ENCODE measurements around the gene UNK. TPM values are rescaled to one million over a fixed set of nuclear protein-coding genes. Genes with fewer than 3 reads are reported as not detected.

The UNK gene
- total and polyA plus RNA-seq, 9 of the 15 experiments (the other 6 are each of a cell fraction or from before 2014, with no cell fraction given) = 12.8 to 38.6 (median 24.8) TPM

DNA sequence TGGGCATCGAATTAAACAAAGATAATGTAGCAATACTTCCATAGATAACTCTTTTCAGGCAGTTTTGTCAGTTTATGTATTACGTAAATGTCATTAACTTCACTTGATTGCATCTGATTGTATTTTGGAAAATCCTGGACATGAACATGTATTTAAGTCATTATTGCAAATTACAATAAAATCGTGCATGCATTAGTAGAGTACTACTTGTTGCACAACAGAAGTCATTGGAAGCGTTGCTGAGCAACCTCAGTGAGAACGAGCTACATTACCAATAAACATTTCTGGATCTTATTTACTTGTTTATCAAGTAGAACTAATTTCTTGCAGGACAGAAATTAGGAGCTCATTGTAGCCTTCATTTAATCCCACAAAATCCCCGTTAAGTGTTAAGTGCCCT, 6.6 kb downstream of the UNK start:
- in situ Hi-C loops (cut with MboI) = no loop called here
- H2AFZ ChIP-seq (ENCODE audit: low read depth, low read length) = no peak overlapping the region
- TF ChIP-seq MYBL2 (IDR thresholded peaks at IDR 0.05; ENCODE audit: low read depth) (no peak), MYBL2 (CRISPR knock-in tag; IDR thresholded peaks at IDR 0.05; ENCODE audit: borderline replicate concordance) (no peak), CBFB (CRISPR knock-in tag; IDR thresholded peaks at IDR 0.05) (no peak), CEBPB (tag; IDR thresholded peaks at IDR 0.05) (peak; percentile 33; the same call in 1 of the 2 replicates), CEBPG (CRISPR knock-in tag; IDR thresholded peaks at IDR 0.05) (no peak), CEBPG (tag; conservative IDR thresholded peaks at IDR 0.05 in 1 of 2, IDR thresholded peaks at IDR 0.05 in 1 of 2) (peak in 1 of 2 experiments; percentile 42; a peak in 1 of 4 replicates), ZNF699 (CRISPR knock-in tag; IDR thresholded peaks at IDR 0.05; ENCODE audit: insufficient replicate concordance) (no peak)
- POLR2A ChIA-PET = interaction anchor here (1.1 to 2.5 kb wide), 6 partner anchors 8 to 27 kb away, joined by 3 to 25 read pairs (median 6); a partner anchor contains a TSS
- intact Hi-C loops (cut with micrococcal nuclease) = no loop called here
- FAIRE-seq = no peak
- H3K4me3 ChIP-seq = no peak overlapping the region
- no peaks in the 10 kb centered on the region for H3K27me3 ChIP-seq (ENCODE audit: control insufficient read depth in 2 of 2, insufficient read depth in 2 of 2, low read length in 2 of 2)
- ATAC-seq = no peak
- no peak overlapping the region for H3K4me2 ChIP-seq (ENCODE audit: insufficient read depth, low read length)
- BruUV-seq (replicated peaks) = no TSS peak
- H3K9ac ChIP-seq (ENCODE audit: insufficient read depth in 1 of 2, low read depth in 2 of 2, low read length in 2 of 2) = no peak overlapping the region
- H3K9me1 ChIP-seq (ENCODE audit: control insufficient read depth, insufficient read depth, low read length) = no peaks in the 10 kb centered on the region
- H4K20me1 ChIP-seq (replicated peaks; ENCODE audit: control insufficient read depth, insufficient read depth, low read length) = no peaks in the 10 kb centered on the region
- no peak overlapping the region for H3K27ac ChIP-seq (ENCODE audit: extremely low read depth, low read depth, low read length)
- H3K36me3 ChIP-seq (ENCODE audit: control insufficient read depth, insufficient read depth, low read length) = peaks cover 40% of the 10 kb centered on the region; the same call in 2 of the 3 replicates
- peaks cover 12 to 14% of the 10 kb centered on the region in 2 experiments for H3K4me1 ChIP-seq (replicated peaks in 1 of 2; ENCODE audit: control insufficient read depth in 2 of 2, insufficient read depth in 2 of 2, low read length in 2 of 2)
- H3K79me2 ChIP-seq (ENCODE audit: control insufficient read depth, insufficient read depth, low read length) = peaks cover 52% of the 10 kb centered on the region
- CTCF ChIA-PET (ENCODE audit: low intra/inter-chr PET ratio) = no interaction called here
- 90% methylated on average over 6 of the region's 6 CpGs for WGBS (ENCODE audit: insufficient coverage, low coverage, missing lambda C conversion rate)
- H3K9me3 ChIP-seq (replicated peaks; ENCODE audit: control insufficient read depth, insufficient read depth, low read depth, low read length) = no peaks in the 10 kb centered on the region
- no peak for DNase-seq (ENCODE audit: extremely low read depth in 1 of 4, low spot score in 3 of 4)
